Measurements from ENCODE around the gene SLC46A2.

Gene SLC46A2

GRCh38 chr9:112854657-112855056 is 36.0 kb downstream of the SLC46A2 start:
- TF ChIP-seq CTCF (IDR thresholded peaks at IDR 0.05; ENCODE audit: low read depth, low read length) = no peak
- DNase-seq = no peak
- Histone ChIP-seq H3K4me1 (no peaks in the 10 kb centered on the region), H3K36me3 (no peaks in the 10 kb centered on the region), H3K9me3 (no peaks in the 10 kb centered on the region), H3K27me3 (no peaks in the 10 kb centered on the region), H3K4me3 (ENCODE audit: low read depth, low read length) (no peak overlapping the region)

GRCh38 chr9:112853882-112854585 is 36.6 kb downstream of the SLC46A2 start:
- TF ChIP-seq CTCF (IDR thresholded peaks at IDR 0.05; ENCODE audit: low read depth, low read length) = no peak
- DNase-seq = no peak
- Histone ChIP-seq H3K9me3 (no peaks in the 10 kb centered on the region), H3K4me1 (no peaks in the 10 kb centered on the region), H3K27me3 (no peaks in the 10 kb centered on the region), H3K4me3 (ENCODE audit: low read depth, low read length) (no peak overlapping the region), H3K36me3 (no peaks in the 10 kb centered on the region)

GRCh38 chr9:112852741-112853504 is 37.8 kb downstream of the SLC46A2 start:
- no peak for TF ChIP-seq CTCF (IDR thresholded peaks at IDR 0.05; ENCODE audit: low read depth, low read length)
- H3K4me3 ChIP-seq (ENCODE audit: low read depth, low read length) = no peak overlapping the region
- no peaks in the 10 kb centered on the region for H3K4me1 ChIP-seq
- no peaks in the 10 kb centered on the region for H3K9me3 ChIP-seq
- no peaks in the 10 kb centered on the region for H3K36me3 ChIP-seq
- DNase-seq = no peak
- H3K27me3 ChIP-seq = no peaks in the 10 kb centered on the region

- TF ChIP-seq CTCF (IDR thresholded peaks at IDR 0.05; ENCODE audit: low read depth, low read length) = no peak
- Histone ChIP-seq H3K4me3 (ENCODE audit: low read depth, low read length) (no peak overlapping the region), H3K36me3 (no peaks in the 10 kb centered on the region), H3K9me3 (no peaks in the 10 kb centered on the region), H3K27me3 (no peaks in the 10 kb centered on the region), H3K4me1 (no peaks in the 10 kb centered on the region)
- DNase-seq = no peak
These were observed 39.8 kb downstream of the SLC46A2 start for GRCh38 chr9:112850840-112851239.

- DNase-seq = no peak
- H3K4me3 ChIP-seq (ENCODE audit: low read depth, low read length) = no peak overlapping the region
- no peak for TF ChIP-seq CTCF (IDR thresholded peaks at IDR 0.05; ENCODE audit: low read depth, low read length)
- H3K9me3 ChIP-seq = no peaks in the 10 kb centered on the region
- H3K4me1 ChIP-seq = no peaks in the 10 kb centered on the region
- H3K27me3 ChIP-seq = no peaks in the 10 kb centered on the region
- H3K36me3 ChIP-seq = no peaks in the 10 kb centered on the region
These were observed 41.2 kb downstream of the SLC46A2 start for GRCh38 chr9:112849363-112849922.
